T1000 (cell line): ENCODE results near the gene TRIM49B.
"Not testable (repeated sequence)": the region's sequence is repeated elsewhere in the genome, so short reads cannot be mapped to it uniquely, and the experiment has no call there.

Experiments
- DNase-seq: peaks from one replicate; lab custom pipeline; 2025; ENCODE audit warnings: mixed read lengths; lab: John Stamatoyannopoulos, UW

The TRIM49B gene, protein sequence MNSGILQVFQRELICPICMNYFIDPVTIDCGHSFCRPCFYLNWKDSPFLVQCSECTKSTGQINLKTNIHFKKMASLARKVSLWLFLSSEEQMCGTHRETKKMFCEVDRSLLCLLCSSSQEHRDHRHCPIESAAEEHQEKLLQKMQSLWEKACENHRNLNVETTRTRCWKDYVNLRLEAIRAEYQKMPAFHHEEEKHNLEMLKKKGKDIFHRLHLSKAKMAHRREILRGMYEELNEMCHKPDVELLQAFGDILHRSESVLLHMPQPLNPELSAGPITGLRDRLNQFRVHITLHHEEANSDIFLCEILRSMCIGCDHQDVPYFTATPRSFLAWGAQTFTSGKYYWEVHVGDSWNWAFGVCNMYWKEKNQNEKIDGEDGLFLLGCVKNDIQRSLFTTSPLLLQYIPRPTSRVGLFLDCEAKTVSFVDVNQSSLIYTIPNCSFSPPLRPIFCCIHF

DNA sequence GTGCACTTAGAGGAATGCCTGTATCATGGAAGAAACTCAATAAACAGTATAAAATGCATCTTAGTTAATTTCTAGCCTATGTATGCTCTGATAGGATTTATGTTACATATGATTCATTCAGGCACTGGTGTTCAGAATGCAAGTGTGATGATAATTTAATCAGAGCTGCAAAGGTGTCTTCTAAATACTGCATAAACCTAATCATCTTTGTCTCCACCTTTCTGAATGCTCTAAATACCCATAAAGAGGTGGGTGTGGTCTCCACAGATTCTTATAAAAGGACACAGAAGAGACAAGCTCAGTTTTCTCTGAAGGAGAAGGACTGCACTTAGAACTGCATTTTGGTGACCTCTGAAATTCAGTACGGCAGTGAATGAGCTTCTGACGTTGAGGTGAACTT, at the start of gene TRIM49B:
TRIM49B (plus strand) TSS at position 301 of the 400 bp plus-strand sequence. CDS start 2,777 bp downstream, outside the sequence.
- DNase-seq = not testable (repeated sequence)

DNA sequence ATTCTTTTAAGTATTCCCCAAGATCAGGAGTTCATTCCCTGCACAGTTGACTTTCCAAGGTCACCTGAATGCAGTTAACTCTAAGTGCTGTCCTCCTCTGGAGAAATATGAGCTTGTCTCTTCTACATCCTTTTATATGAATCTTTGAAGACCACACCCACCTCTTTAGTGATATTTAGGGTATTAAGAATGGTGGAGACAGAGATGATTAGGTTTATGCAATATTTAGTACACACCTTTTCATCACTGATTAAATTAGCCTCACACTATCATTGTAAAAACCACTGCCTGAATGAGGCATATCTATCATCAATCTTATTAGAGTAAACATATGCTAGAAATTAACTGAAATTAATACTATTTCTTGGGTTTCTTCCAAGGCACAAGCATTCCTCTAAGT, 44.8 kb upstream of the TRIM49B start, which contains the start of gene TRIM51G:
TRIM51G (minus strand) TSS at position 101 of the 400 bp plus-strand sequence. CDS start 2,190 bp downstream, outside the sequence.
- not testable (repeated sequence) for DNase-seq

DNA sequence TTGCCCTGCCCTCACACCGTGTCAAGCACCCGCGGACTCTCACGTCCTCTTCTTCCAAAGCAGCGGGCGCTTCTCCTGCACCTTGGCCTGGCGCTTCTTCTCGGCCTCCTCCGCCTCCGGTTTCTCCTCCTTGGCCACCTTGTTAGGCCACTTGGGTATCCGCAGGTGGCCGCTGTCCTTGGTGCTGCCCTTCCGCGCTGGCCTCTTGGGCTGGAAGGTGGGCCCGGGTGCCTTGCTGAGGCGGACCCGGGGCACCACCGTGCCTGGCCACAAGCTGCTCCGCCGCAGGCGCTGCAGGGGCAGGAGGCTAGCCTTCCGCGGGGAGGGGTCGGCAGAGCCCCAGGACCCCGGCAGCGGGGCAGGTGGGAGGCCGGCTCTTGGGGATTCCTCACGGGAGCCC, 19.6 kb downstream of the TRIM49B start:
- not testable (repeated sequence) for DNase-seq

DNA sequence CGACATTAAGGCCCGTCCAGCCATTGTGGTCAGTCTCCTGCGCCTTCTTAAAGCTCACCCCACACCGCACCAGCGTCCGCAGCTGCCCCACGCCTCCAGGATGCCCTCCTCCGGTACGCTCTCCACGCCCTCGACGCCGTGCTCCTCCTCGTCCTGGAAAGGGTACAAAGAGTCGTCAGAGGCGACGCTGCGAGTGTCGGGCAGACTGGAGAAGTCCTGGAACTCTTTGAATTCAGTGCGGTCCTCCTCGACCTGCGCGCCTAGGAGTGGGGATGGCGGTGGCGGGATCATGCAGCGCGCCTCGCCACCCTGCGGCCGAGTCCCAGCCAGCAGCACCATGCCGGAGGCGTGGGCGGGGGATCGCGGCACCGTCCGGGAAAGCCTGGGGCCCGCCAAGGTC, 21.2 kb downstream of the TRIM49B start:
- not testable (repeated sequence) for DNase-seq

DNA sequence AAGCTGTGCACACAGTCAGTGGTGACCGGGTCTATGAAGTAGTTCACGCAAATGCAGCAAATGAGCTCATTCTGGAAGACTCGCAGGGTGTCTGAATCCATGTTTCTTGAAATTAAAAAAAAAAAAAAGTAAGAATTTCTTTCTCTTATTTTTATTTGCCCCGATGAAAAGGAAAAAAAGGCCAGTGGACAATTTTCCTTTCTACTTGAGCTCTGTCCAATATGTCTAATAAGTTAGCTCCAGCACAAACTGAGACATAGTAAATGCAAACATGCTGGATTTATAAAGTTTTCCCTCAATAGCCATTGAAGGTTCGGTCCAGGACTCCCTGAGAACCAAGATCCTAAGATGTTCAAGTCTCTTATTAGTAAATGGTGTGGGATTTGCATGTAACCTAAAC, 30.4 kb downstream of the TRIM49B start, which contains the start of gene TRIM64C:
TRIM64C (minus strand) TSS at position 101 of the 400 bp plus-strand sequence; CDS start at position 101, 0 bp downstream.
- not testable (repeated sequence) for DNase-seq

DNA sequence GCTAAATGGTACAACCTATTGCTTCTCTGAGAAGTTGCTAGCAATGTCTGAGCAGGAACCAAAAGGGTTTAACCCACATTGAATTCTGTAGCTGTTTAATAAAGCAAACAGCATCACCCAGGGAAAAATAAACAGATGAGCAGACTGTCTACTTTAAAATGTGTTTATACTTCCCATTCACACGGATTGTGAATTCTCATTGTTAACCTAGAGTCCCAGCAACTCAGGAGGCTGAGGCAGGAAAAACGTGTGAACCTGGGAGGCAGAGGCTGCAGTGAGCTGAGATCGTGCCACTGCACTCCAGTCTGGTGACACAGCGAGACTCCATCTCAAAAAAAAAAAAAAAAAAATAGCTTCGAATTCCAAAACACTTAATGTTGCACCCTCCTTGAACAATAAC, 41.3 kb downstream of the TRIM49B start:
- DNase-seq = not testable (repeated sequence)
